ENCODE measurements around the gene OGDH.

DNA sequence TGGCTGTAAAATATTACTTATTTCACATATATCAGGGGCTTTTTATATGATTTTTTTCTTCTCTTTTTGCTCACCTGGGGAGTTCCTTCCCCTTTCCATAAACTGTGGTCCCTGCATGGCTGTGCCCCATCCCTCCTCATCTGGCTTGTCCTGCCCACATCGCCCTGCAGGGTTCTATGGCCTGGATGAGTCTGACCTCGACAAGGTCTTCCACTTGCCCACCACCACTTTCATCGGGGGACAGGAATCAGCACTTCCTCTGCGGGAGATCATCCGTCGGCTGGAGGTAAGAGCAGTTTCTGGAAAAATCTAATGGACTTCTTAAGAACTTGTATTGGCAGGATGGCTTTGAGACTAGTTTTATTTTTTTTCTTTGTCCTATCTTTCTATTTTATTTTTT lies 60.1 kb downstream of the OGDH start:
- TF ChIP-seq, protein P1, sequence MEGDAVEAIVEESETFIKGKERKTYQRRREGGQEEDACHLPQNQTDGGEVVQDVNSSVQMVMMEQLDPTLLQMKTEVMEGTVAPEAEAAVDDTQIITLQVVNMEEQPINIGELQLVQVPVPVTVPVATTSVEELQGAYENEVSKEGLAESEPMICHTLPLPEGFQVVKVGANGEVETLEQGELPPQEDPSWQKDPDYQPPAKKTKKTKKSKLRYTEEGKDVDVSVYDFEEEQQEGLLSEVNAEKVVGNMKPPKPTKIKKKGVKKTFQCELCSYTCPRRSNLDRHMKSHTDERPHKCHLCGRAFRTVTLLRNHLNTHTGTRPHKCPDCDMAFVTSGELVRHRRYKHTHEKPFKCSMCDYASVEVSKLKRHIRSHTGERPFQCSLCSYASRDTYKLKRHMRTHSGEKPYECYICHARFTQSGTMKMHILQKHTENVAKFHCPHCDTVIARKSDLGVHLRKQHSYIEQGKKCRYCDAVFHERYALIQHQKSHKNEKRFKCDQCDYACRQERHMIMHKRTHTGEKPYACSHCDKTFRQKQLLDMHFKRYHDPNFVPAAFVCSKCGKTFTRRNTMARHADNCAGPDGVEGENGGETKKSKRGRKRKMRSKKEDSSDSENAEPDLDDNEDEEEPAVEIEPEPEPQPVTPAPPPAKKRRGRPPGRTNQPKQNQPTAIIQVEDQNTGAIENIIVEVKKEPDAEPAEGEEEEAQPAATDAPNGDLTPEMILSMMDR (conservative IDR thresholded peaks at IDR 0.05; ENCODE audit: low read depth in 2 of 2) = no peak
- TF ChIP-seq POLR2AphosphoS5 (IDR thresholded peaks at IDR 0.05; ENCODE audit: low read depth) (no peak), REST (IDR thresholded peaks at IDR 0.05; ENCODE audit: unreplicated experiment) (no peak), EZH2phosphoT487 (IDR thresholded peaks at IDR 0.05; ENCODE audit: unreplicated experiment) (no peak), EZH2 (IDR thresholded peaks at IDR 0.05; ENCODE audit: low read depth, unreplicated experiment) (no peak)
- TF ChIP-seq, protein P2, sequence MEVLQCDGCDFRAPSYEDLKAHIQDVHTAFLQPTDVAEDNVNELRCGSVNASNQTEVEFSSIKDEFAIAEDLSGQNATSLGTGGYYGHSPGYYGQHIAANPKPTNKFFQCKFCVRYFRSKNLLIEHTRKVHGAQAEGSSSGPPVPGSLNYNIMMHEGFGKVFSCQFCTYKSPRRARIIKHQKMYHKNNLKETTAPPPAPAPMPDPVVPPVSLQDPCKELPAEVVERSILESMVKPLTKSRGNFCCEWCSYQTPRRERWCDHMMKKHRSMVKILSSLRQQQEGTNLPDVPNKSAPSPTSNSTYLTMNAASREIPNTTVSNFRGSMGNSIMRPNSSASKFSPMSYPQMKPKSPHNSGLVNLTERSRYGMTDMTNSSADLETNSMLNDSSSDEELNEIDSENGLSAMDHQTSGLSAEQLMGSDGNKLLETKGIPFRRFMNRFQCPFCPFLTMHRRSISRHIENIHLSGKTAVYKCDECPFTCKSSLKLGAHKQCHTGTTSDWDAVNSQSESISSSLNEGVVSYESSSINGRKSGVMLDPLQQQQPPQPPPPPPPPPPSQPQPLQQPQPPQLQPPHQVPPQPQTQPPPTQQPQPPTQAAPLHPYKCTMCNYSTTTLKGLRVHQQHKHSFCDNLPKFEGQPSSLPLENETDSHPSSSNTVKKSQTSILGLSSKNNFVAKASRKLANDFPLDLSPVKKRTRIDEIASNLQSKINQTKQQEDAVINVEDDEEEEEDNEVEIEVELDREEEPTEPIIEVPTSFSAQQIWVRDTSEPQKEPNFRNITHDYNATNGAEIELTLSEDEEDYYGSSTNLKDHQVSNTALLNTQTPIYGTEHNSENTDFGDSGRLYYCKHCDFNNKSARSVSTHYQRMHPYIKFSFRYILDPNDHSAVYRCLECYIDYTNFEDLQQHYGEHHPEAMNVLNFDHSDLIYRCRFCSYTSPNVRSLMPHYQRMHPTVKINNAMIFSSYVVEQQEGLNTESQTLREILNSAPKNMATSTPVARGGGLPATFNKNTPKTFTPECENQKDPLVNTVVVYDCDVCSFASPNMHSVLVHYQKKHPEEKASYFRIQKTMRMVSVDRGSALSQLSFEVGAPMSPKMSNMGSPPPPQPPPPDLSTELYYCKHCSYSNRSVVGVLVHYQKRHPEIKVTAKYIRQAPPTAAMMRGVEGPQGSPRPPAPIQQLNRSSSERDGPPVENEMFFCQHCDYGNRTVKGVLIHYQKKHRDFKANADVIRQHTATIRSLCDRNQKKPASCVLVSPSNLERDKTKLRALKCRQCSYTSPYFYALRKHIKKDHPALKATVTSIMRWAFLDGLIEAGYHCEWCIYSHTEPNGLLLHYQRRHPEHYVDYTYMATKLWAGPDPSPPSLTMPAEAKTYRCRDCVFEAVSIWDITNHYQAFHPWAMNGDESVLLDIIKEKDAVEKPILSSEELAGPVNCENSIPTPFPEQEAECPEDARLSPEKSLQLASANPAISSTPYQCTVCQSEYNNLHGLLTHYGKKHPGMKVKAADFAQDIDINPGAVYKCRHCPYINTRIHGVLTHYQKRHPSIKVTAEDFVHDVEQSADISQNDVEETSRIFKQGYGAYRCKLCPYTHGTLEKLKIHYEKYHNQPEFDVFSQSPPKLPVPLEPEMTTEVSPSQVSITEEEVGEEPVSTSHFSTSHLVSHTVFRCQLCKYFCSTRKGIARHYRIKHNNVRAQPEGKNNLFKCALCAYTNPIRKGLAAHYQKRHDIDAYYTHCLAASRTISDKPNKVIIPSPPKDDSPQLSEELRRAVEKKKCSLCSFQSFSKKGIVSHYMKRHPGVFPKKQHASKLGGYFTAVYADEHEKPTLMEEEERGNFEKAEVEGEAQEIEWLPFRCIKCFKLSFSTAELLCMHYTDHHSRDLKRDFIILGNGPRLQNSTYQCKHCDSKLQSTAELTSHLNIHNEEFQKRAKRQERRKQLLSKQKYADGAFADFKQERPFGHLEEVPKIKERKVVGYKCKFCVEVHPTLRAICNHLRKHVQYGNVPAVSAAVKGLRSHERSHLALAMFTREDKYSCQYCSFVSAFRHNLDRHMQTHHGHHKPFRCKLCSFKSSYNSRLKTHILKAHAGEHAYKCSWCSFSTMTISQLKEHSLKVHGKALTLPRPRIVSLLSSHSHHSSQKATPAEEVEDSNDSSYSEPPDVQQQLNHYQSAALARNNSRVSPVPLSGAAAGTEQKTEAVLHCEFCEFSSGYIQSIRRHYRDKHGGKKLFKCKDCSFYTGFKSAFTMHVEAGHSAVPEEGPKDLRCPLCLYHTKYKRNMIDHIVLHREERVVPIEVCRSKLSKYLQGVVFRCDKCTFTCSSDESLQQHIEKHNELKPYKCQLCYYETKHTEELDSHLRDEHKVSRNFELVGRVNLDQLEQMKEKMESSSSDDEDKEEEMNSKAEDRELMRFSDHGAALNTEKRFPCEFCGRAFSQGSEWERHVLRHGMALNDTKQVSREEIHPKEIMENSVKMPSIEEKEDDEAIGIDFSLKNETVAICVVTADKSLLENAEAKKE (CRISPR knock-in tag; IDR thresholded peaks at IDR 0.05) = no peak

Data from GM23338 (cell line).